DND-41 (cell line): ENCODE results near the gene TBPL1.

Experiments used
- CTCF ChIP-seq: IDR thresholded peaks from 2 replicates; pipeline ENCODE4 v1.5.1; 2012; ENCODE audit warnings: borderline replicate concordance, low read length, moderate library complexity, mild to moderate bottlenecking; ENCODE audit not compliant: poor library complexity, severe bottlenecking; ENCODE audit errors: extremely low read depth
- EZH2 ChIP-seq: IDR thresholded peaks from 3 replicates; pipeline ENCODE4 v1.6.1; 2012; ENCODE audit warnings: borderline replicate concordance, low read depth, mild to moderate bottlenecking, moderate library complexity, low read length, inconsistent platforms; ENCODE audit not compliant: severe bottlenecking

- TF ChIP-seq CTCF (no peak), EZH2 (no peak)
Measured at GRCh38 chr6:134007077-134007476, 54.1 kb downstream of the TBPL1 start.
